DOHH2 (cell line): ENCODE results near the gene UBD.
A peak's percentile ranks its signal among the peaks of the same experiment; 100 is the strongest.

Experiments
- H3F3A ChIP-seq: fragments of 200-600 bp; sonication (generic), shearing (Covaris generic); 2 replicates; pipeline ENCODE4 v1.6.0; 2016; ENCODE audit warnings: antibody characterized with exemption, mild to moderate bottlenecking; ENCODE audit not compliant: control insufficient read depth, insufficient read depth
- H3K27ac ChIP-seq: fragments of 200-600 bp; sonication (generic); 2 replicates; pipeline ENCODE4 v1.5.1; 2014; ENCODE audit warnings: low read depth, mild to moderate bottlenecking, low read length, moderate library complexity
- H3K27me3 ChIP-seq: fragments of 200-600 bp; sonication (generic); 2 replicates; pipeline ENCODE4 v1.6.1; 2014; ENCODE audit warnings: mild to moderate bottlenecking, low read length, mixed read lengths; ENCODE audit not compliant: control insufficient read depth
- H3K36me3 ChIP-seq: fragments of 200-600 bp; sonication (generic); 2 replicates; pipeline ENCODE4 v1.6.1; 2014; ENCODE audit warnings: mild to moderate bottlenecking, low read length, moderate library complexity, mixed read lengths; ENCODE audit not compliant: control insufficient read depth
- H3K4me1 ChIP-seq: fragments of 200-600 bp; sonication (generic); 2 replicates; pipeline ENCODE4 v1.6.1; 2014; ENCODE audit warnings: mild to moderate bottlenecking, low read length, mixed read lengths; ENCODE audit not compliant: control insufficient read depth
- H3K4me2 ChIP-seq: fragments of 200-600 bp; sonication (generic); 2 replicates; pipeline ENCODE4 v1.6.0; 2014; ENCODE audit warnings: mild to moderate bottlenecking, low read length, moderate library complexity
- H3K4me3 ChIP-seq: fragments of 200-600 bp; sonication (generic); 2 replicates; pipeline ENCODE4 v1.5.1; 2014; ENCODE audit warnings: mild to moderate bottlenecking, low read length, mixed read lengths
- H3K79me2 ChIP-seq: fragments of 200-600 bp; sonication (generic); 2 replicates; pipeline ENCODE4 v1.6.1; 2014; ENCODE audit warnings: mild to moderate bottlenecking, low read length, mixed read lengths; ENCODE audit not compliant: control insufficient read depth
- H3K9me2 ChIP-seq: fragments of 200-600 bp; sonication (generic); replicated peaks from 2 replicates; pipeline ENCODE4 v1.6.1; 2014; ENCODE audit warnings: mild to moderate bottlenecking, low read length, mixed read lengths; ENCODE audit not compliant: control insufficient read depth
- H3K9me3 ChIP-seq: fragments of 200-600 bp; sonication (generic); 2 replicates; pipeline ENCODE4 v1.6.1; 2014; ENCODE audit warnings: antibody characterized with exemption, low read length, mixed read lengths; ENCODE audit not compliant: control insufficient read depth, insufficient read depth
- H4K20me1 ChIP-seq: fragments of 200-600 bp; sonication (generic); 2 replicates; pipeline ENCODE4 v1.6.0; 2014; ENCODE audit warnings: low read depth, mild to moderate bottlenecking, antibody characterized with exemption, low read length, moderate library complexity; ENCODE audit not compliant: control insufficient read depth, insufficient read depth
- EZH2phosphoT487 ChIP-seq: fragments of 200-600 bp; sonication (generic); IDR thresholded peaks from 2 replicates; pipeline ENCODE4 v1.6.1; 2017; ENCODE audit warnings: borderline replicate concordance, mild to moderate bottlenecking, antibody characterized with exemption, low read length, moderate library complexity, mixed read lengths
- TF ChIP-seq, protein P1 (sequence below): fragments of 200-600 bp; sonication (generic); IDR thresholded peaks from one replicate; pipeline ENCODE4 v1.5.1; 2014; ENCODE audit warnings: antibody characterized with exemption, mild to moderate bottlenecking, low read depth, low read length; ENCODE audit not compliant: poor library complexity, severe bottlenecking

UBD gene

DNA sequence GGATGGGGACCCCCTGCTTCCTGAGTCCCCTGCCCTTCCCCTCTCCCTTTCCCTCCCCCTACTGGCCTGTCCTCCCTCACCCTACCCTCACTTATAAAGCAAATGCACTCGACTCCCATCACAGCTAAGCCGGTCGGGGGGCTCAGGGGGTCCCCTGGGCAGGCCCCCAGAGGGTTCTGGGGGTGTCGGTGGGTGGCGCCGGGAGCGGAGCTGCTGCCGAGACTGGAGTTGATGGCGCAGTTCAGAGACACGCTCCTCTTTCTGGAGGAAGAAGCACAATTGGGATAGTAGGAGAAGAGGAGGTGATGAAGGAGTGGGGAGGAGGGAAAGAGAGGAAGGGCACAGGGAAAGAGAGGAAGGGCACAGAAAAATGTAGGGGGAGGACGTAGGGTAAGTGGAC is 43.9 kb upstream of the UBD start:
- Histone ChIP-seq H3K27ac (no peak overlapping the region), H3F3A (no peaks in the 10 kb centered on the region), H3K36me3 (no peaks in the 10 kb centered on the region), H3K9me3 (no peaks in the 10 kb centered on the region), H3K4me2 (no peak overlapping the region), H3K27me3 (no peaks in the 10 kb centered on the region), H4K20me1 (no peaks in the 10 kb centered on the region; the same call in 1 of the 2 replicates), H3K9me2 (no peaks in the 10 kb centered on the region), H3K79me2 (no peaks in the 10 kb centered on the region), H3K4me3 (no peak overlapping the region), H3K4me1 (no peaks in the 10 kb centered on the region)
- TF ChIP-seq EZH2phosphoT487 = no peak
- TF ChIP-seq, protein P1, sequence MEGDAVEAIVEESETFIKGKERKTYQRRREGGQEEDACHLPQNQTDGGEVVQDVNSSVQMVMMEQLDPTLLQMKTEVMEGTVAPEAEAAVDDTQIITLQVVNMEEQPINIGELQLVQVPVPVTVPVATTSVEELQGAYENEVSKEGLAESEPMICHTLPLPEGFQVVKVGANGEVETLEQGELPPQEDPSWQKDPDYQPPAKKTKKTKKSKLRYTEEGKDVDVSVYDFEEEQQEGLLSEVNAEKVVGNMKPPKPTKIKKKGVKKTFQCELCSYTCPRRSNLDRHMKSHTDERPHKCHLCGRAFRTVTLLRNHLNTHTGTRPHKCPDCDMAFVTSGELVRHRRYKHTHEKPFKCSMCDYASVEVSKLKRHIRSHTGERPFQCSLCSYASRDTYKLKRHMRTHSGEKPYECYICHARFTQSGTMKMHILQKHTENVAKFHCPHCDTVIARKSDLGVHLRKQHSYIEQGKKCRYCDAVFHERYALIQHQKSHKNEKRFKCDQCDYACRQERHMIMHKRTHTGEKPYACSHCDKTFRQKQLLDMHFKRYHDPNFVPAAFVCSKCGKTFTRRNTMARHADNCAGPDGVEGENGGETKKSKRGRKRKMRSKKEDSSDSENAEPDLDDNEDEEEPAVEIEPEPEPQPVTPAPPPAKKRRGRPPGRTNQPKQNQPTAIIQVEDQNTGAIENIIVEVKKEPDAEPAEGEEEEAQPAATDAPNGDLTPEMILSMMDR = no peak

DNA sequence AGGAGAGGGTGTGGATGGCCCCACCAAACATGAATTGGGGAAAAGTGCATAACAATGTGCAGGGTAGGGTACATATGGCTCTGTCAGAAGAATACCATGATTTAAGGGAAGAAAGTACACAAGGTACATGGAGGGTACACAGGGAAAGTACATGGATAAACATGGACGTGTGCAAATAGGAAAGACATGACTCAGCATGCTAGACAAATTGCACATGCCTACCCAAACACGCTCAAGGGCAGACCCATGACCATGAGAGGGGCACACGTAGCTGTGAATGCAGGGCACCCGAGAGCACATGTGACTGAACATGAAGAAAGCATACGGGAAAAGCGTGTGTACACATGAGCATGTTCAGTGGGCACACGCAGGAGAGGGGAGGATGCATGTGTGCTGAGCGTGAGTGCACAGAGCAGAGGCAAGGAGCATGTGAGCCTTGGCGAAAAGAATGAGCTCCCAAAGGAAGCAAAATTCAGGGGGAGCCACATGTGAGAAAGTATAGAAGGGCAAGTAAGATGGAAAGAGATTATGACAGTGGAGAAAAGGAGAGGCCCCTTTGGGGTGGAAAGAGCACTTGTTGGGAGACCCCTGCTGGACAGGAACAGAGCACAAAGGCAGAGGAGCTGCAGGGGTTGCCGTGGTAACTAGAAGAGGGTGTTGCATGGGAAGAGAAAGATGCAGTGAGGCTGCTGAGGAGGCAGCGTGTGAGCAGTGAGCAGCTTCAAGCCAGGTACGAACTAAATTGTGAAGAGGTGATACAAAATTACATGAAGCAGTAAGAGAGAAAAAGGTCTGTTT is 43.2 kb upstream of the UBD start:
- Histone ChIP-seq H3K27me3 (no peaks in the 10 kb centered on the region), H3K27ac (no peak overlapping the region), H3F3A (no peaks in the 10 kb centered on the region), H3K9me2 (no peaks in the 10 kb centered on the region), H3K4me2 (no peak overlapping the region), H3K4me1 (no peaks in the 10 kb centered on the region), H4K20me1 (no peaks in the 10 kb centered on the region; the same call in 1 of the 2 replicates), H3K4me3 (no peak overlapping the region), H3K79me2 (no peaks in the 10 kb centered on the region), H3K36me3 (no peaks in the 10 kb centered on the region), H3K9me3 (no peaks in the 10 kb centered on the region)
- no peak for TF ChIP-seq EZH2phosphoT487
- TF ChIP-seq, protein P1 = peak; percentile 48

DNA sequence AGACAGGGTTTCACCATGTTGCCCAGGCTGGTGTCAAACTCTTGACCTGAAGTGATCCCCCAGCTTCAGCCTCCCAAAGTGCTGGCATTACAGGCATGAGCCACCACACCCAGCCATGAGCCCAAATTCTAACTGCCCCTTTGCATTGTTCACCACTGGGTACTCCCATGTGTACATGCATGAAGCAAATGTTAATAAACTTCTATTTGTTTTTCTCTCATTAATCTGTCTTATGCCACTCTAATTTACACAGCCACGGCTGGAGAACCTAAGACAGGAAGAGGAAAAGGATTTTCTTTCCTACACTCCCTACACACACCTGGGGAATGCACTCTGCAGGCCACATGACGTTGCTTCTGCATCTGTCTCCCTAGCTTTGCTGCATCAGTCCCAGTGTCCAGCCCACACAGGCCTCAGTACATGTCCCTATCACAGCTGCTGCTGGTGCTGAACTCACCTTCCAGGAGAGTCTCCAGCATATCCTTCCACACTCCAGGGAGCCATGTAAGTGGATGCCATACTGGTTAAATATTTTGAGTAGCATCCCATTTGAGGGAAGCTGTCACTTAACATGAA is 38.7 kb upstream of the UBD start:
- H4K20me1 ChIP-seq = no peaks in the 10 kb centered on the region; the same call in 1 of the 2 replicates
- no peaks in the 10 kb centered on the region for H3K9me2 ChIP-seq
- no peaks in the 10 kb centered on the region for H3K9me3 ChIP-seq
- no peak overlapping the region for H3K27ac ChIP-seq
- H3K27me3 ChIP-seq = no peaks in the 10 kb centered on the region
- no peak overlapping the region for H3K4me3 ChIP-seq
- H3K4me2 ChIP-seq = no peak overlapping the region
- no peaks in the 10 kb centered on the region for H3K4me1 ChIP-seq
- TF ChIP-seq, protein P1 = no peak
- TF ChIP-seq EZH2phosphoT487 = no peak
- H3K79me2 ChIP-seq = no peaks in the 10 kb centered on the region
- H3F3A ChIP-seq = no peaks in the 10 kb centered on the region
- no peaks in the 10 kb centered on the region for H3K36me3 ChIP-seq
